ENCODE data around the gene C10orf90.

C10orf90 gene, protein sequence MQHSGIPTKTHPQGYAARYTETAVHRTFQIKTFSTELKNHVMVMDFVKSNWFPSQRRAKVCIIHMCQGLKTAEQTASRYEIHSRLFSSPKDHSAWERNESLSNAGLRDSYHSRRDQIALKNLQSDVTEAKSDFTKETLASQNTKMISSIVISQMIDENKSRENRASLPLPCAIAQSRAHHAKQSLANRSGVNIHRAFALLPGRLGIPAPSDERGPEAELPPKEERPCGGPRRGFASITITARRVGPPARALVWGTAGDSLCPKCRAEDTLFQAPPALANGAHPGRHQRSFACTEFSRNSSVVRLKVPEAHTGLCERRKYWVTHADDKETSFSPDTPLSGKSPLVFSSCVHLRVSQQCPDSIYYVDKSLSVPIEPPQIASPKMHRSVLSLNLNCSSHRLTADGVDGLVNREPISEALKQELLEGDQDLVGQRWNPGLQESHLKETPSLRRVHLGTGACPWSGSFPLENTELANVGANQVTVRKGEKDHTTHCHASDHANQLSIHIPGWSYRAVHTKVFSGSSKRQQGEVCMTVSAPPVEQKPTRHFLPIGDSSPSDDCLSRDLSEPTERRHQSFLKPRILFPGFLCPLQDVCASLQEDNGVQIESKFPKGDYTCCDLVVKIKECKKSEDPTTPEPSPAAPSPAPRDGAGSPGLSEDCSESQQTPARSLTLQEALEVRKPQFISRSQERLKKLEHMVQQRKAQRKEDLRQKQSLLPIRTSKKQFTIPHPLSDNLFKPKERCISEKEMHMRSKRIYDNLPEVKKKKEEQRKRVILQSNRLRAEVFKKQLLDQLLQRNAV

DNA sequence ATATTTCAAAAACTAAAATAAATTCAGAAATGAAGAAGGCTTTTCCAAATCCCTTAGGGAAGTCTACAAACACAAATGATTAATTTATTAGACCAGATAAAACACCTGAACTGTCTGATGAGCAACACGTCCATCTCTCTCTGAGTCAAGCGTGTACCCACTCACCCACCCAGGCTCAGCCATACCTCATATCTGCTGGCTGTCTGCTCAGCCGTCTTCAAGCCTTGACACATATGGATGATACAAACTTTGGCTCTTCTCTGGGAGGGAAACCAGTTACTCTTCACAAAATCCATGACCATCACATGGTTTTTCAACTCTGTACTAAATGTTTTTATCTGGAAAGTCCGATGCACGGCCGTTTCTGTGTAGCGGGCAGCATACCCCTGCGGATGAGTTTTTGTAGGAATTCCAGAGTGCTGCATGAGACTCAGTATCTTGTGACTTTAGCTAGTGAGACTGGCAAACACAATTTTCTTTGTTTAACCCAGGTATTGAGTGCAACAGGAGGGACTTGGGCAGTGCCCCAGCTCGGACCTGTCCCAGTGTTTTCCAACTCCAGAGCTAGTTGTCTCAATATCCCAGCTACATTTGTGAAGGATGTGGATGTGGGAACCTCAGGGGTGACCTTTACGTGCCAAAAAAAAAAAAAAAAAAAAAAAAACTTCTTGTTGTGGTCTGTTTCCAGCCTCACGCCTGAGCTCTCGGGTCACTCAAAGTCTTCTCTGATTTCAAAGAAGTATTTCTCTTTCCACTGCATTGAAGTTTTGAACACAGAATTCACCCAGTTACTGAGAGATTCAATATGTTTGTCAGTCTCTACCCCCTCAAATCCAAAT lies at the start of gene C10orf90:
Gene C10orf90 (minus strand): TSS at position 638 of the 839 bp plus-strand sequence. CDS start 213 bp downstream, at position 425.
- no peak for DNase-seq (ENCODE audit: low read depth in 2 of 2)

DNA sequence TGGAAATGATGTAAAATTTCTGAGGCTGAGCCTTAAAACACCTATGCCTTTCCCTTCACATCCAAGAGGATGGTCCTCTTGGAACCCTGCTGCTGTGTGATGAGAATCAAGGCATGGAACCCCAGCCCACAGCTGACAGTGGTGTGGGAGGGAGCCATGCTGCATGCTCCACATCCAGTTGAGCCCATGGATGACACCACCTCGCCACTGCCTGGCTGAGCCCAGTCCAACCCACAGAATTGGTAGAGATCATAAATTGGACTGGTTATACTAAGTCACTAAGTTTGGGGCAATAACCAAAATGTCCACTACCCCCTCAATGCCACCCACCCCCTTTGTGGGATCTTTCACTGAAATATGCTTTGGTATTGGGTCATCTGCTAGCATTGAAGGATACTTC lies 45.9 kb upstream of the C10orf90 start:
- no peak for DNase-seq (ENCODE audit: low read depth in 2 of 2)

DNA sequence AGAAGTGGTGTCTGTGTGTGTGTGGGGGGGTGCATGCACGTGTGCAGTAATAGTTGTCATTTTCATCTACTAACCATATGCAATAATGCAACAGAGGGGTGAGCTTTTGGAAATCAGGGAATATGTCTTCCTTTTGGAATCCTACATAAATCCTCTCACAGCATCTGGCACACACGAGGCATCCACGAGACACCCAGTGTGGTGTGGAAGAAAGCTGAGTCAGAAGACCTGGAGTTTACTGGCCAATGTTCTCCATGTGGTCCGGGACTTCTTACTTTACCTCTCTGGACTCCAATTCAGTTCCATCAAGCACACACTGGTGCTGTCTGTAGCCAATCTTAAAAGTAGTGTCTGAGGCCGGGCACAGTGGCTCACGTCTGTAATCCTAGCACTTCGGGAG lies 43.1 kb upstream of the C10orf90 start:
- DNase-seq (ENCODE audit: low read depth in 2 of 2) = no peak

DNA sequence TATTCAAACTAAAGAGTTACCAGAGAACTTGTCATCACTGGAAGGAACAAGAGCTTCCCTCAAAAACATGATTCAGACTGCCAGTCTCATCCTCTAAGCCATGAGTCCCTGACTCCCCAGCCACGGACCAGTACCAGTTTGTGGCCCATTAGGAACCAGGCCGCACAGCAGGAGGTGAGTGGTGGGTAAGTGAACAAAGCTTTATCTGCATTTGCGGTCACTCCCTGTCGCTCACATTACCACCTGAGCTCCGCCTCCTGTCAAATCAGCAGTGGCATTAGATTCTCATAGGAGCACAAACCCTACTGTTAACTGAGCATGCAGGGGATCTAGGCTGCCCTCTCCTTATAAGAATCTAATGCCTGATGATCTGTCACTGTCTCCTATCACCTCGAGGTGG lies 42.2 kb upstream of the C10orf90 start:
- DNase-seq (ENCODE audit: low read depth in 2 of 2) = no peak

DNA sequence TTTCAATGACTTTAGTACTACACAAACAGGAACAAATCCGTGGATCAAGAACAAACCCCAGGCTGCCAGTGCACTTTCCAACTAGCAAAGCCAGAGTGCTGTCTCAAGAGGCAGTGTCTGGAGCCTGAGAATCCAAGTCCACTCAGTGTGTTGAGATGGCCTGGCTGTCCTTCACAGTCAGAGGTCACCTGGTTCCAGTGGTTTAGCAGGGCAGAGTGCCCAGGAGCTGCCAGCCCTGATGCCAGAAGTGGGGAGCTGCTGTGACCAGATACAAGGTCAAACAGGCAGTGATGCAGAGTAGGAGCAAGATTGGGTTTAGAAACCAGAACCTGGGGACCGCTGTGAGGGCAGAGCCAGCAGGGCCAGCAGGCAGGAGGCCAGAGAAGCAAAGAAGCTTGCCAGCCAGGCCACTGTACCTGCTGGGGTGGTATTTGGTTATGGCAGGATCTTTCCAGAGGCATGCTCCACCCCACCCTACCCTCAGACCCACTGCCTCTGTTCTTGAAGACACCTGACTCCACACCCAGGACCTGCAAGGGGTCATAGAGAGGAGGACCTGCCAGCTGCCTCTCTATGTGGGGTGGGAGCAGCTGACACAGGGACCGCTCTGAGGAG lies 35.6 kb upstream of the C10orf90 start:
- no peak for DNase-seq (ENCODE audit: low read depth in 2 of 2)

DNA sequence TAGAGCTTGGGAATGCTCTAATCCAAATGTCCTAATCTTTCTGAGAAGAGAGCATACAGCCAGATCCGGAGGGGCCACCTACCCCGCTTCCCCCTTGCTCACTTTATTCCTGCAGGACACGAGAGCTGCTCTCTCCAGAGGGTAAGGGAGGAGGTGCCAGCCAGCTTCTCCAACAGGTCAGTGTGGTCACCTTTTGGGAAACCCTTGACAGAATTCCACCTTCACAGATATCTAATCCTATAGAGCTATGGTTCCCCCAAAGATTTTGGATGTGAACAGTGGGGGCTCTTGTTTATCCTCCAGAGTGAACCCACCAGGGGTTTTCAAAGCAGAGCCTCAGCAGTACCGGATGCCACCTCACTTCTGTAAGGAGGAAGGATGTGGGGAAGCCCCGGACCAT lies 34.6 kb upstream of the C10orf90 start:
- no peak for DNase-seq (ENCODE audit: low read depth in 2 of 2)

DNA sequence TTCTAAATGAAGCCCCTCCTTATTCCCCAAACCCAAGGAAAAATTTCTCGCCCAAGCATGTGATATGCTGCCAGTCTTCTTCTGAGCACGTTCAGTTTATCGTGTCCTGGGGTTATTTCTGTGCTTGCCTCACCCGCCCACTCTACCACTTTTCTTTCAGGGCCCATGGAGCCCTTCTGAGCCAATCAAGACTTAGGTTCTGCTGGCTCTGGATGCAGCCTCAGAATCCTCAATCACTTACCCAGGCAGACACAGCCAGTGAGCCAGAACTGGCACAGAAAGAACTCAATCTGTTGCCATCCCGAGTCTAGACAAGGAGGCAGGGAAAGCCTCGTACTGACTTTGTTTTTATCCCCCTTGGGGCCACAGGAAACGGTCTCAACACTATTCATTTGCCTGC lies 34.2 kb upstream of the C10orf90 start:
- DNase-seq (ENCODE audit: low read depth in 2 of 2) = no peak

DNA sequence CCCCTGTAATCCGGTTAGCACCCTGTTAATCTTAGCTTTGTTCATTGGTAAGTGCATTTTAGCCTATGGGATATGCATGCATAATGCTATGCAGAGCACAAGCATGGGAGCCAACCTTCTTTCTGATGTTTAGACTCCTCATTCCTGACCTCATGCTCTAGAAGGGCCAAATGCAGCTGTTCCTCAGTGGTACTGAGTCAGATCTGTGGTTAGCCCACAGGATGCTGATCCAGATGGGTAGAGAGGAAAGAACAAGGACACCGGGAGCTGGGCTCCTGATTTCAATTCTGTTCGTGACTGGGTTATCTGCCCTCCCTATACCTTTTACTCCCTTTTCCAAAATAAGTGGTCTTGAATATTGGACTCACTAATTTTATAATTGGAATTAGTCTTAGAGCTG lies 31.7 kb upstream of the C10orf90 start:
- DNase-seq (ENCODE audit: low read depth in 2 of 2) = no peak

DNA sequence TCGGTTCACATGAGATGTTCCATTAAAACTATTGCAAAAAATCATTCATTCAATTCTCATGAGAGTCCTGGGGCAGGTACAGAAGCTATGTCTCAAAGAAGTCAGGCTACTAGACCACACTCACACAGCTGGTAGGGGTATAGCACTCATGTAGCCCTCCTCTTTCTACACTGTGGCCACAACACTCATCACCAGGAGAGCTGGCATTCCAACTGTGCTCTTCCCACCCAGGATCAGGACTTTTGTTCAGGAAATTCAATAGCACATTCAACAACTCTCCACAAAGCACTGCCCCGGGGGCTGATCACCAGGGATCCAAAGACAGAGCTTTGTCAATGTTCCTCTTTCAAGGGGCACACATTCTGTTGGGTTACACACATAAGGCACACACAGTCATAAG lies 31.0 kb upstream of the C10orf90 start:
- DNase-seq (ENCODE audit: low read depth in 2 of 2) = no peak

DNA sequence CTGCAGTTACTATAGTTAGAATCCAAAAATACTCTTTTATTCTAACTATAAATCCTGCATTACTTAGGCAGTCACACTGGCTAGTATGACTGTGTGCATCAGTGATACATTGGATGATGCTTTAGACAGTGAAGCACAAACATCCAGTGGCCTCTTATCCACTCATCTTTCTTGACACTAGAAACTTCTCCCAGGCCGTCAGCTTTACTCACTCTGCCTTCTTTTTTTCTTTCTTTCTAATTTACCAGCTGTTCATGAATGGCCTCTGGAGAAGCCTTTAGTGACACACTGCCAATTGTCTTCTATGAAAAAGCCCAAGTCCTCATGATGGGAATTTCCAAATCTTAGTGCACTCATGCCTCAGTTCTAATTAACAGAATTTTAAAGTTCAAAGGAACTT lies 26.2 kb upstream of the C10orf90 start:
- no peak for DNase-seq (ENCODE audit: low read depth in 2 of 2)

DNA sequence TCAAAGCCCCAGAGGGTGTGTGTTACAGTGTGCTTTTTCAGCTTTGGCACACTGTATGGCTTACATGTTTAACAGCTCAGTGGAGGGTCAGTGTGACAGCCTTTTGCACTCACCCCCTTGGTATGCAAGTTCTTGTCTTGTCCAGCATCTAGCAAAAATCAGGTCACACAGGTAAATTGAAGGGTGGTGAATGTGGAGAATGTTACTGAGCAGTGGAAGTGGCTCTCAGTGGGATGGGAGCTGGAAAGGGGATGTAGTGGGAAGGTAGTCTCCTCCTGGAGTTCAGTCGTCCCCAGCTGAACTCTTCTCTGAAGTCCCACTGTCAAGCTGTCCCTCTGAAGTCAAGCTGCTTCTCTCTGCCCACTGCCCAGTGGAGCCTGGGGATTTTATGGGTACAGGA lies 21.0 kb upstream of the C10orf90 start:
- DNase-seq (ENCODE audit: low read depth in 2 of 2) = no peak

DNA sequence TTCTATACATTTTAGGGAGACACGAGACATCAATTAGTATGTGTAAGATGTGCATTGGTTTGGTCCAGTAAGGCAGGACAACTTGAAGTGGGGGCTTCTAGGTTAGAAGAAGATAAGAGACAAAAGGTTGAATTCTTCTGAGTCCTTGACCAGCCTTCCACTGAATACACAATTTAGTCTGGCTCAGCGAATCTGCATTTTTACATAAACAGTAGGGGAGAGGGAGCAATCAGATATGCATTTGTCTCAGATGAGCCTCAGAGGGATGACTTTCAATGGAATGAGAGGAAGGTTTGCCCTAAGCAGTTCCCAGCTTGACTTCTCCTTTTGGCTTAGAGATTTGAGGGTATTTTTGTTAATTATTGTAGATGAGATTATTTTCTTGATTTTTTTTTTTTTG lies 20.0 kb upstream of the C10orf90 start:
- no peak for DNase-seq (ENCODE audit: low read depth in 2 of 2)

DNA sequence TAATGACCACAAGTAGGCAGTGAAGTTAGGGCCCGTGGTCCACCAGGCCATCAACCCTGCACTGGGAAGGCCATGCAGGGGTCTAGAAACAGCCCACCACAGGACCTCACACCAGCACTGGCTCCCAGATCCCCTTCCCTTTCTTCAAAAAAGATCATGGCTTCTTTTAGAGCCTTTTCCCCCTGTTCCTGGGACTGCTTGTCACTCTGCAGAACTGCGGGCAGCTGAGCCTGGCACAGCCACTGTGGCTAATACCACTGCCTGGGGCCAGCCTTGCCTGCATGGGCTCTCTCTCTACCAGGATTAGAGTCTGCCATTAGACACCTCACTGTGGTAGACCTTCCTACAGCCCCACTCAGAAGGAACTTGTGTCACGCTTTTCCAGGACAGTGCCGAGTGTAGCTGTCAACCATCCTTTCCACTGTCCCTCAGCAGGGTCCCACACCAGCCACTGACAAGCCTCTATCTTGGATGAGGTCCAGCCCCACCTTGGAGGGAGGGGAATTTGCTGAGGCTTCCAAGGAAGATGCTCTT lies 19.0 kb upstream of the C10orf90 start:
- no peak for DNase-seq (ENCODE audit: low read depth in 2 of 2)

DNA sequence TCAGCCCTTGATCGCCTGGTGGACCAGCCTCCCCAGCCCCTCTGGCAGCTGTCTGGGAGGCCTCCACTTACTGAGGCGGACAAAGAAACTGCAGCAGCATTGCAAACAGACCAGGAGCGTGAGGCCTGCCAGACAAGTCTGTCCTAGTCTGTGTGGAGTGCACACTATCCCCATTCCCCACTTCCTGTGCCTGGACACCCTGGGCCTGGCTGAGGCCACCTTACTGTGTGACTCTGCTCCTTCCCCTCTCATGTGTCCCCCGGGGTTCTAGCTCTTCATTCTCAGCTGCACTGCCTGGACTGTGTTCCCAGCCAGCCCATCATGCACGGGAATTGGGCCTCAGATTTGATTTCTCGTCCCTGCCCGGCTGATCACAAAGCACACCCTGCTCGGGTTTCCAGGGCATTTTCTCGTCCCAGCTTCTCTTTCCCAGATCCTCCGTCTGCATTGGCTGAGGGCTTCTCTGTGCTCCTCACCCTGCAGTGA lies 16.7 kb upstream of the C10orf90 start:
- no peak for DNase-seq (ENCODE audit: low read depth in 2 of 2)

DNA sequence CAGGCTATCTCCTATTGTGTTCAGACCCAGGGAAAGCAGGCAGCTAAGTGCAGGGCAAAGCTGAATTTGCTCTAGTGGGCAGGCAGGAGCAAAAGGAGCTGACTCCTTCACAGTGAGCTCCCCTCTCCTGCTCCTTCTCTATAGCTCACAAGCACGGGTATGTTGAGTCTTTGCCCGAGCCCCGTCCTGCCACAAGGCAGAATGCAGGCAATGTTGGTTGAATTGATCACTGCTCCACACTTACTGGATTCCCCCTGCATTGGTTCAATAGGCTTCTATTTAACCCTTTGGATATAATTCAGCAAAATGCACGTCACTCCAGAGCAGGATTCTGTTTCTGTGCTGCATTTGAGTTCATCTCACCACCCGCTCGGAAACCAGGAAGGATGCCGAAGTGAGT lies 16.2 kb upstream of the C10orf90 start:
- DNase-seq (ENCODE audit: low read depth in 2 of 2) = no peak

DNA sequence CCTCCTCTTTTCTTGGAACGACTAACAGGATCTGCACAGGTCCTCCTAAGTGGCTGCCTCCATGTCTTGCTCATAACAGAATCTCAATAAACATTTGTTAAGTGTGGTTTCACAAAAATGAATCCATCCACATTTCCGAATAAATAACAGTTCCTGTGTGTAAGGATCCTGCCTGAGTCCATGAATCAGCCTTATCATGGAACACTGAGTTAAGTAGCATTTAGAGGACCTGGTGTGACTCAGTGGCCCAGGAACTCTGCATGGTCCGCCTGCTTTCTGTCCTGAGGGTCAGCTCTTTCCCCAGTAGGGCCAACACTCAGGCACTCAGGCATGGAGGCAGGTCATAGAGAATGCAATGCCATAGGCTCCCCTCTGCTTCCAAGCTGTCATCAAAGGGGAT lies 15.8 kb upstream of the C10orf90 start:
- DNase-seq (ENCODE audit: low read depth in 2 of 2) = no peak

DNA sequence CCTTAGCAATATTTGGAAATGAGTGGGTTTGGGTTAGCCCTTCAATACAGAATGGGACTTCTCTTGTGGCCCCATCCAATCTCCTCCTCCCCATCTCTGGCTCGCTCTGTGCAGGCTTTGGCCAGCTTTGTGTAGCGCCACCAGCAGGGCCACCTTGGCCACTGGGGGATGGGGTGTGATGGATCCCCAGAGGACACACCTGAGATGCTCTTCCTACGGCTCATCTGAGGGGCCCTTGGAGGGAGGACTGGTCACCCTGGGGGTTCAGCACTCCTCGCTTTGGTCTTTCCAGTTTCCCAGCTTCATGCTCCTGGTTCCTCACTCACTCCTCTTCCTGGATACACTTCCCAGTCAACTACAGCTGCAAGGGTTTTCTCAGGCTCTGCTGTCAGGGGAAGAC lies 15.3 kb upstream of the C10orf90 start:
- no peak for DNase-seq (ENCODE audit: low read depth in 2 of 2)

DNA sequence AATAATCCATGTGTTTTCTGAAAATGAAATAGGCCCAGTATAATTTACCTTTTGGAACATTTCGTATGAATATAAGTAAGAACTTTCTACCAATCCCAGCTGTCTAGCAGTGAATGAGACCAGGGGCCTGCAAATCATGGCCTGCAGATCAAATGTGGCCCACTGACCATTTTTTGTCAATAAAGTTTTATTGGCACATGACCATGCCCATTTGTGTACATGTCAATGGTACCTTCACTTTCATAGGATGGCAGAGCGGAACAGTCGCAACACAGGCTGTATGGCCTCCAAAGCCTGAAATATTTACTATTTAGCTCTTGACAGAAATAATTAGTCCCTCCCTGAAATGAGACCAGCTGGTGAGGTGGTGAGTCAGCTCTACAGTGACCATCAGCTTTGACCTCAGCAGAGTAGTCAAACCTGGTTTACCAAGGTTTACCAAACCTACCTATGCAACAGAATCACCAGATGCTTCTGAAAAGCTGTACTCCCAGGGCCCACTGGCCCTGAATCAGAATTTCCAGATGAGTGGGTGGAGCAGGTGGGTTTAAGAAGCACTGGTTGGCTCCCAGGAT lies 13.8 kb upstream of the C10orf90 start:
- no peak for DNase-seq (ENCODE audit: low read depth in 2 of 2)

DNA sequence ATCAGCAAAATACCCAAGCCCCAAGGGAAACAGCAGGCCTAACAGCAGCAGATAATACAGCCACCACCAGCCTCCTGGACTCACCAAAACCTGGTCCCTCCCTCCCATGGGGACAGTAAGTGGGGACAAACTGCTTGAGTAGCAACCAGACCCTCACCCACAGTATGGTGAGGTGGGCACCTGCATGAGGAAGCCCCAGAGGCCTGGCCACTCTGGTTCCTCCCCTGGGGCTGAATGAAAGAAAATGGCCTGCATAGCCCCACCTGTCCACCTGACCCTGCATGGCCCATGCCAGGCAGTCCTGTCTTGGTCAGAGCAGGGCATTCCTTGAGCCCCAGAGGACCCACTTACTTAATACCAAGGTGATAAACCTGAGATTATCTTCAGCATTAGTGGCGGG lies 13.0 kb upstream of the C10orf90 start:
- DNase-seq (ENCODE audit: low read depth in 2 of 2) = no peak

DNA sequence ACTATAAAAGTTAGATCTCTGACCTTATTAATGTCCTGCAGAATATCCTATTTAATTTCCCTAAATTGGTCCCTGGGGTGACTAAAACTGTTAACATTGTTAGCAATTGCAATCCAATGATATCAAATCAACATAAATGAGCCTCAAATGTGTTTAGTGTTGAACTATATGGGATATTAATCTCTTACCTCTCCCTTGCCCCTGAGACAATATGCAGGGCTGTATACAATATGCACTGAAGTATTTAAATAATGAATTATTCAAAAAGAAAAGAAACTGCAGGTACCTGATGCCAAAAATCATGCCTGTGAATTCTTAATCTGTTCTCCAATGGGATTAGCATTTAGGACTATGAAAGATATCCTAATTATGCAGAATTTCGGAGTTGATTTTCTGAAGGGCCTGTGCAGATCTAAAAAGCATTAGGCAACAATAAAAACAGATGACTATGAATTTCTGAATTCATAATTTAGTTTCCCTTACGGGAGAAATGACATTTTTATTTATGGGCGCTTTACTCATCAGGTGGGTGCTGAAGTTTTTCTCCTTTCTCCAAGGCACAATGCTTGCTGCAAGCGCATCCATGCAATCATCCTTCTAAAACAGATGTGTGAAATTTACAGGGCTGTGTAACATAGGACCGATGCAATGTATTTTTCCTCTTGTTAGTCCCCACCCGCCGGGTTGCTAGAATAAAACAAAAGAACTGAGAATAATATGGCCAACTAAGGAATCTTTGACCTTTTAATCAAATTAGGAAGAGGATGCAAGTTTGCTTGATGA lies 5.4 kb upstream of the C10orf90 start:
- no peak for DNase-seq (ENCODE audit: low read depth in 2 of 2)
